ENCODE results near the gene MSI2.

DNA sequence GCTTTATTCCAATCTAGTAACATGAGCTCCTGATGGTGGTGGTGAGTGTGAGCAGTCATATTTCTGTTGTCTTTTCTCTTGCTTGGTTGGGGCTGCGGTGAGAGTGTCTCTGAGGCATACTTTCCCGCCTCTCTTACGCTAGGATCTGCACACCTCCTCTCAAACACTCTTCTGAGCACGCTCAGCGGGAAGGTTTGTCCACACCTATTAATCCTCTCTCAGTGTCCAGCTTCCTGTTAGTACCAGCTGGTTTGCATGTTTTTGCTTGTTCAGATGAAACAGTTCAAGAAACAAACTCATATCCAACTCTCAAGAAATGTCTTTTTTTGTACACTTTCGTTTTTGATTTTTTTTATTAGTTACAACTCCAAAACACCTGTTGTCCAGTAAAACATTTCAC is 399.2 kb downstream of the MSI2 start:
- TF ChIP-seq CTCF (IDR thresholded peaks at IDR 0.05; ENCODE audit: low read depth, low read length, poor library complexity, severe bottlenecking), result no peak
- no peak for TF ChIP-seq EZH2phosphoT487 (IDR thresholded peaks at IDR 0.05; ENCODE audit: borderline replicate concordance, low read length)

All from DOHH2 (cell line).